ENCODE measurements around the gene CCNL2.

- TF ChIP-seq CTCF (IDR thresholded peaks at IDR 0.05) (no peak), POLR2A (IDR thresholded peaks at IDR 0.05) (no peak), EP300 (IDR thresholded peaks at IDR 0.05) (no peak)
Measured at GRCh38 chr1:1367315-1367714, 31.8 kb downstream of the CCNL2 start.

Data from upper lobe of left lung (tissue), 4 donors.